Mesenteric fat pad (tissue), 1 donor: Measurements from ENCODE around the gene USP36. TPM values are rescaled to one million over a fixed set of nuclear protein-coding genes. Genes with fewer than 3 reads are reported as not detected.

Experiments used
- DNase-seq: peaks from one replicate; pipeline ENCODE4 v3.0.0-alpha.2; 2020; ENCODE audit warnings: low spot score
- total RNA-seq: library from RNA; stranded (reverse); fragmentation: NEBNext Ultra II Directional; extraction: Animal tissue kit (Norgen Biotek cat#: 25700); gene quantifications from one replicate; pipeline ENCODE4 v1.2.1, GENCODE V29; 2021
- donor health status: DM: yes; HTN: yes; CAD: no.

Gene USP36
- total RNA-seq, 1 donor from 2014 or later = 93.9 TPM

DNA sequence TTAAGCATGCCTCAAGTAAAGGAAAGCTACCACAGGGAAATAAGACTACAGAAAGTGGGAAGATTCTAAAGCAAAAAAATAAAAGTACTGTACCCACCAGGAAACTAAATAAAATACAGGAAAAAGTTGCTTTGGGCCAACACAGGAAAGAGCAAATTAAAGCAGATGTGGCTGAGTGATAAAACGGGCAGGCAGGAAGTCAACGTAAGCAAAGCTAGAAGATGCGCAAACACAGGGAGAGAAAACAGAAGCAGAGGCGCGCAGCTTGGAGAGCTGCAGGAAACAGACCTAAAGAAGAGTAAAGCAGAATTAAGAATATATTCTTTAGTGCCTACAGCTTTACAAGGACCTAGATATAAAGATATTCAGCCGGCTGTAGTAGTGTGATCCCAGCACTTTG, 21.7 kb downstream of the USP36 start:
- DNase-seq = no peak

- DNase-seq = no peak
Measured at GRCh38 chr17:78818152-78818846, 22.3 kb downstream of the USP36 start.

DNA sequence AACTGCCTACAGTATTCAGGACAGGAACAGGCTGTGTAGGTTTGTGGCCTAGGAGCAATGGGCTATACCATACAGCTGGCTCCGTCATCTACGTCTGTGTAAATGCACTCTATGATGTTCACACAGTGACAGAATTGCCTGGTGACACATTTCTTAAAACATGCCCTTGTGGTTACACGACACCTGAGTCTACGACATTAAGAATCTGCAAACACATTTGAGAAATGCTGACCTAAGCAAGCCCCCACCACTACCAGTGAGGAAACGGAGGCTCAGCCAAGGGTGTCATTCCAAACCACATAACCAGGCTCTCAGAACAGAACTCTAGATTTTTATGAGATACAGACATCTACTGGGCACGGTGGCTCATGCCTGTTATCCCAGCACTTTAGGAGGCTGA, 23.5 kb downstream of the USP36 start:
- DNase-seq = no peak

DNA sequence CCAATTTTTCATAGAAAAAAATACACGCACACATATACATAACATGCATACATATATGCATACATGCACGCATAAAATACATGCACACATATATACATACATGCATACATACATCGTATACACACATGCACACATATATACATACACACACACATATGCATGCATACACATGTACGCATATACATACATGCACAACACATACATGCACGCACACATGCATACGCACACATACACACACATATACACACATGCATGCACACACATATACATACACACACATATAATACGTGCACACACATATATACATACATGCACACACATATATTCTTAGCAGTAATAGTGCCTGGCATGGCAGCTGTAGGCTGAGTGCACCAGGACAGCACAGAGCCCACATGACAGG, 24.9 kb downstream of the USP36 start:
- DNase-seq = no peak

GRCh38 chr17:78812855-78813254, 27.8 kb downstream of the USP36 start:
- no peak for DNase-seq

DNA sequence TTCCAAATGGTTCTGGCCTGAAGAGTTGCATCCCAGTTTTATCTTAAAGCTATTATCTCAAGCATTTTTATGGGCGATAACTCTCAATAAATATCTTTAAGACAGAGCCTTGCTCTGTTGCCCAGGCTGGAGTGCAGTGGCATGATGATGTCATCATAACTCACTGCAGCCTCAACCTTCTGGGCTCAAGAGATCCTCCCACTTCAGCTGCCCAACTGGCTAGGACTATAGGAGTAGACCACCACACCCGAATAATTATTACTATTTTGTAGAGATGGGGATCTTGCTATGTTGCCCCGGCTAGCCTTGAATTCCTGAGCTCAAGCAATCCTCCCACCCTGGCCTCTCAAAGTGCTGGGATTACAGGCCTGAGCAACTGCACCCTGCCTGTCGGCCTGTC, 32.5 kb downstream of the USP36 start:
- no peak for DNase-seq

DNA sequence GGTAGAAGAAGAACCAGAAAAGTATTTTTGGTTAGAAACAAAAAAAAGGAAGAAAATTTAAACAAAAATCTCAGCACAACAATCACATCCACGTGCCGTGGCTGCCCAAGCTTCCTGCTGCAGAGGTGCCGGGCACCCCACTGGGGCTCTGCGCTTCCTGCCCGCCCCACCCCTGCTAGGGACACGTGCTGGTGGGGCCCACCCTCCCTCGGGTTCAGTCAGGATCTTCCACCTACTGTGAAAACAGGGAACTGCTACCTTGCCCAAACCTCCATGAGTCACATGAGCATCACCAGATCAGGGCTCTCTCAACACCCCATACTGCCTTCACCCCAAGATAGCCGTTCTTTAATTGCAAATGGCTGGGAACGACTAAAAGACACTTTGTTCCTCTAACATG, 34.2 kb downstream of the USP36 start:
- no peak for DNase-seq

GRCh38 chr17:78805301-78805700, 35.3 kb downstream of the USP36 start:
- no peak for DNase-seq

GRCh38 chr17:78804777-78805176, 35.8 kb downstream of the USP36 start:
- DNase-seq = no peak

GRCh38 chr17:78803186-78803845, 37.3 kb downstream of the USP36 start:
- DNase-seq = no peak

- no peak for DNase-seq
Measured at GRCh38 chr17:78802459-78802858, 38.2 kb downstream of the USP36 start.

GRCh38 chr17:78802008-78802407, 38.6 kb downstream of the USP36 start:
- DNase-seq = no peak

- DNase-seq = no peak
Measured at GRCh38 chr17:78800132-78800931, 40.3 kb downstream of the USP36 start.

DNA sequence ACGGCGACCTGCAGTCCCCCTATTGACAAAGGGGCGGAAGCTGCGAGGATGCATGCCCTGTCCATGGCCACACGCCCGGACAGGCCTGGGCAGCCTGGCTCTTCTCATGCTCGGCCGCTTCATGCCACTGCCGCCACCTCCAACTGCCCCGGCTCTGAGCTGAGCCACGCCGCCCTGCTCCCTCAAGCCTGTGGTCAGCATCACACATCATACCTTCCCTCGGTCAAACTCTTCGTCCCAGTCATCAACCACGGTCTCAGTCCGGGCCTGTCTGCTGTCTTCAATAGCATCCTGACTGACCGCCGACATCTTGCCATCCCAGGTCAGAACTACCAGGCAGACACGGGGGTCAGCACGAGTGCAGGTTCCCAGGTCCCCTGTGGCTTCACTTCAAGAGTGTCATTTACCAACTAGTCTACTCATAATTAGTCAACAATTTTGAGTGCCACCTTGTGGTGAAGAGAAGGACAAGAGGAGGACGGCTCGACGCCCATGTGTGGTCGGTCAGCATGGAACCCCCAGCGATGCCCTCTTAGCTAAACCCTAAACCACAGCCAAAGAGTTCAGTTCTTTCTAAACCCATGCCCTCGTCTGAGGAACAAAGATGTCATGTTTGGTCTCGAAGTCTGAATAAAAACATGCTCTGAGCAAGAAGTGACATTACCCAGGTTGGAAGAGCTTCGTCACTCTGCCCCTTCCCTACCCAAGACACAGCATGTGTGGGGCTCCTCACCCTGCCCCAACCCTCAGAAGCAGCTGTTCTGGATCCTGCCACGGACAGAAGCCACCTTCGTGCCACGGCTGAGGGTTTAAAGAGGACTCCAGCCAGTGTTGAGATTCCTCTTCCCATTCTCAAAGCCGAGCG, 41.7 kb downstream of the USP36 start:
- DNase-seq = no peak

GRCh38 chr17:78797691-78798585, 42.7 kb downstream of the USP36 start:
- DNase-seq = no peak

GRCh38 chr17:78797213-78797612, 43.4 kb downstream of the USP36 start:
- no peak for DNase-seq

- DNase-seq = no peak
Measured at GRCh38 chr17:78796517-78796900, 44.1 kb downstream of the USP36 start.

DNA sequence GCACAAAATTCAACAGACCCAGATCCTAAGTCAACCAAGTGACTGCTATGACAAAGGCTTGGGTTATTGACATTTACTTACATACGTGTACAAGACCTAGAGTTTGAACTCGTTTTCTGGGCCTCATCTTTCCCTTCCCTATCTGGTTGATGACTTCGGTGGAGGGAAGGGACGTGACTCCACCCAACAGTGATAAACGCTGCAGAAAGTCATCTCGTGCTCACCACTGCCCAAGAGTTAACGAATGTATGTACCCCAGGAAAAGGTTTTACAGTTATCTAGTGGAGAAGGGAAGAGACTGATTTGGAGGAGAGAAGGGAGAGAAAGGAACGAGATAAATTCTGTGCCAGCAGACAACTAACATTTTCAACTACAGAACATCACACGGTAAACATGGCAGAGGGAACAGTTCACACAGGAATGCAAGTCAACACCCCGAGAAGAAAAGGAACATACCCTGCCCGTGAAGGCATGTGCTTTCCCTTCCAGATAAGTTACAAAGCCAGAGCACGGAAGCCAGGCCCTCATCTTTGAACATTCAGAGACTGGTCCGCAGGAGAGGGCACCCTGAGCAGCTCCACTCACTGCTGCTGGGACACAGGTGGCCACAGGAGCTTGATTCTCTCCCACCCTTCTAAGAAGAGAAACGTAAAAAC, 44.6 kb downstream of the USP36 start:
- DNase-seq = no peak

DNA sequence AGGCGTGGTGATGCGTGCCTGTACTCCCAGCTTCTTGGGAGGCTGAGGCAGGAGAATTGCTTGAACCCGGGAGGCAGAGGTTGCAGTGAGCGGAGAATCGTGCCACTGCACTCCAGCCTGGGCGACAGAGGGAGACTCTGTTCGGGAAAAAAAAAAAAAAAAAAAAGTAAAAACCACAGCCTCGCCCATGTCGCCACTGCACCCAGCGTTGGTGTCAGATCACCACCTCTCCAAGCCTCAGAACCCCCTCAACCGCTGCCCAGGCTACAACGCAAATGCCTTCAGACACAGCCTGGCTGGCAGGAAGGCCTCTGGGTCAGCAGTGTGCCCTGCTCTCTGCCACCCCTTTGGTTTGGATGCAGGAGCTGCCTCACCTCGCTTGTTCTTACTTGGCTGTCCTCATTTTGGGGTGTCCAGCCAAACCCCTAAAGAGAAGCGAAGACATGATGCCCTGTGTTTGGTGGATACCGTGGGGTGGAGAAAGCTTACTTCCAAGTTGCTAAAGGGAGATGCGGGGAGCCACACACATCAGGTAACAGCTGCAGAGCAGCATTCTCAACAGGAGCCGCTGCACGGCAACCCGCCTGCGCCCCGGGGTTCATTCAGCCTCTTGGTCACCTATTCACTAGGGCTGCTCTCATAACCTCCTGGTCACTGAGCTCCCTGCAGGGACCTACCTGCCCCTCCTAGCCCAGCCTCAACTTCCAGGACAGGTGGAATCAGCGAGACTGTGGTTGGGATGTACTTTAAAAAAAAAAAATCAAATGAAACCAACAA, 45.6 kb downstream of the USP36 start:
- no peak for DNase-seq
